ENCODE data around the gene POMT2.
"Not testable (repeated sequence)": the region's sequence is repeated elsewhere in the genome, so short reads cannot be mapped to it uniquely, and the experiment has no call there.

Gene POMT2

GRCh38 chr14:77323571-77323970 lies 2.9 kb upstream of the POMT2 start:
- no peak for DNase-seq

- DNase-seq: no peak
Measured at GRCh38 chr14:77322951-77323350, 2.3 kb upstream of the POMT2 start.

GRCh38 chr14:77322250-77322902 lies 1.7 kb upstream of the POMT2 start:
- DNase-seq: no peak

- no peak for DNase-seq
Measured at GRCh38 chr14:77319422-77319821, 1.3 kb downstream of the POMT2 start.

- DNase-seq: not testable (repeated sequence)
Measured at GRCh38 chr14:77318756-77319155, 1.9 kb downstream of the POMT2 start.

GRCh38 chr14:77318006-77318553 lies 2.6 kb downstream of the POMT2 start:
- DNase-seq: no peak

- DNase-seq: peak; percentile 54
Measured at GRCh38 chr14:77316872-77317301, 3.8 kb downstream of the POMT2 start.

- no peak for DNase-seq
Measured at GRCh38 chr14:77316195-77316505, 4.5 kb downstream of the POMT2 start.

GRCh38 chr14:77314539-77315457 lies 5.9 kb downstream of the POMT2 start:
- no peak for DNase-seq

- DNase-seq: no peak
Measured at GRCh38 chr14:77314043-77314442, 6.6 kb downstream of the POMT2 start.

GRCh38 chr14:77313371-77313770 lies 7.3 kb downstream of the POMT2 start:
- no peak for DNase-seq

GRCh38 chr14:77311217-77311616 lies 9.5 kb downstream of the POMT2 start:
- no peak for DNase-seq

GRCh38 chr14:77310026-77310425 lies 10.7 kb downstream of the POMT2 start:
- no peak for DNase-seq

GRCh38 chr14:77309131-77309530 lies 11.6 kb downstream of the POMT2 start:
- DNase-seq: no peak

GRCh38 chr14:77306851-77307496 lies 13.7 kb downstream of the POMT2 start:
- no peak for DNase-seq

- DNase-seq: no peak
Measured at GRCh38 chr14:77306416-77306815, 14.3 kb downstream of the POMT2 start.

- DNase-seq: no peak
Measured at GRCh38 chr14:77305696-77306095, 15.0 kb downstream of the POMT2 start.

GRCh38 chr14:77303417-77304156 lies 17.1 kb downstream of the POMT2 start:
- DNase-seq: no peak

GRCh38 chr14:77302926-77303325 lies 17.8 kb downstream of the POMT2 start:
- no peak for DNase-seq

GRCh38 chr14:77301103-77301502 lies 19.6 kb downstream of the POMT2 start:
- DNase-seq: peak; percentile 36

- no peak for DNase-seq
Measured at GRCh38 chr14:77299771-77300170, 20.9 kb downstream of the POMT2 start.

GRCh38 chr14:77296906-77297305 lies 23.8 kb downstream of the POMT2 start:
- no peak for DNase-seq

GRCh38 chr14:77296155-77296554 lies 24.5 kb downstream of the POMT2 start:
- DNase-seq: no peak
